NCI-H2196 (cell line): Measurements from ENCODE around the gene MISP.

ENCODE experiments used
- DNase-seq: peaks from one replicate; lab custom pipeline; 2025; ENCODE audit not compliant: unreplicated experiment; lab: John Stamatoyannopoulos, UW

The MISP gene

DNA sequence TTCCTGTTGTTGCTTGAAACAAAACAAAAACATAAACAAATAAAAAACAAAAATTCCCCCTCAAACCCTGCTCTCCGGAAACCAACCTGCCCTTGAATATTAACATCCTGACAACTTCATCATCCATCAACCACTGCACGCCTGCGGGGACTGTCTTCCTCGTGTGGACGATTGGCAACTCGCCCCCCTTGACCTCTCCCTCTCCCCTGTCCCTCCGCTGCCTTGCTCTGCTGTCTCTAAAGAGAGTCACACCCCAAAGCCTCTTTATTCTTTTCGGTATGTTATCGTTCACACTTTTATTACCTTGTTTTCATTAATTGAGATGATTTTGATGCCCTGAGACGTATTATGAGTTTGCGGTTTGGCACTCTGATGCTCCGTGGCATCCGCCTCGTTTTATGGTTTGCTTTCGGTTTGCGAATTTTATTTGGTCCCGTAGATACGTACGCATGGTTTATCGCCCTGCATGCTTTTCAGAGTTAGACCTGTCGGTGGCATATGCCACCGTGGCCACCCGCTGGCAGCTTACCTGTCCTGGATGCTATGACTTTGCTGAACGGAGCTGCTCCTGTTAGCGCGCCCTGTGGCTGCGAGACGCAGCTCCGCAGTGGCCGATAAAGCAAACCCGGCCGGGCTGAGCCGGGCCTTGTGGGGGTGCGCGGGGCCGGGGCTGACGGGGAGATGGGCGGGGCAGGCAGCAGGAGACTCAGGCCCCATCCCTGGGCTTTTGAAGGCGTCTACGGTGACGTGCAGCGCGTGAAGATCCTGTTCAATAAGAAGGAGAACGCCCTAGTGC, 56.9 kb downstream of the MISP start:
- DNase-seq = no peak

DNA sequence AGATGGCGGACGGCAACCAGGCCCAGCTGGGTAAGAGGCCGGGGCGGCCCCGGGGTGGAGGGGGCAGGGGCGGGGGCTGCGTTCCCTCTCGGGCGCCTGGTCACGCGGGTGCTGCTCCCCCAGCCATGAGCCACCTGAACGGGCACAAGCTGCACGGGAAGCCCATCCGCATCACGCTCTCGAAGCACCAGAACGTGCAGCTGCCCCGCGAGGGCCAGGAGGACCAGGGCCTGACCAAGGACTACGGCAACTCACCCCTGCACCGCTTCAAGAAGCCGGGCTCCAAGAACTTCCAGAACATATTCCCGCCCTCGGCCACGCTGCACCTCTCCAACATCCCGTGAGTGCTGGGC, 57.5 kb downstream of the MISP start:
- no peak for DNase-seq

- no peak for DNase-seq
Measured at GRCh38 chr19:810077-810855, 59.4 kb downstream of the MISP start.

DNA sequence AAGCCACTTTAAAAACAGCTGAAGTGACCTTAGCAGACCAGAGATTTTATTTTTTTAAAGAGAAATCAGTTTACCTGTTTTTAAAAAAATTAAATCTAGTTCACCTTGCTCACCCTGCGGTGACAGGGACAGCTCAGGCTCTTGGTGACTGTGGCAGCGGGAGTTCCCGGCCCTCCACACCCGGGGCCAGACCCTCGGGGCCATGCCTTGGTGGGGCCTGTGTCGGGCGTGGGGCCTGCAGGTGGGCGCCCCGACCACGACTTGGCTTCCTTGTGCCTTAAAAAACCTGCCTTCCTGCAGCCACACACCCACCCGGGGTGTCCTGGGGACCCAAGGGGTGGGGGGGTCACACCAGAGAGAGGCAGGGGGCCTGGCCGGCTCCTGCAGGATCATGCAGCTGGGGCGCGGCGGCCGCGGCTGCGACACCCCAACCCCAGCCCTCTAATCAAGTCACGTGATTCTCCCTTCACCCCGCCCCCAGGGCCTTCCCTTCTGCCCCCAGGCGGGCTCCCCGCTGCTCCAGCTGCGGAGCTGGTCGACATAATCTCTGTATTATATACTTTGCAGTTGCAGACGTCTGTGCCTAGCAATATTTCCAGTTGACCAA, 60.1 kb downstream of the MISP start:
- no peak for DNase-seq

DNA sequence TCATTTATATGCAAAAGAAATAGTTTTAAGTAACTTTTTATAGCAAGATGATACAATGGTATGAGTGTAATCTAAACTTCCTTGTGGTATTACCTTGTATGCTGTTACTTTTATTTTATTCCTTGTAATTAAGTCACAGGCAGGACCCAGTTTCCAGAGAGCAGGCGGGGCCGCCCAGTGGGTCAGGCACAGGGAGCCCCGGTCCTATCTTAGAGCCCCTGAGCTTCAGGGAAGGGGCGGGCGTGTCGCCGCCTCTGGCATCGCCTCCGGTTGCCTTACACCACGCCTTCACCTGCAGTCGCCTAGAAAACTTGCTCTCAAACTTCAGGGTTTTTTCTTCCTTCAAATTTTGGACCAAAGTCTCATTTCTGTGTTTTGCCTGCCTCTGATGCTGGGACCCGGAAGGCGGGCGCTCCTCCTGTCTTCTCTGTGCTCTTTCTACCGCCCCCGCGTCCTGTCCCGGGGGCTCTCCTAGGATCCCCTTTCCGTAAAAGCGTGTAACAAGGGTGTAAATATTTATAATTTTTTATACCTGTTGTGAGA, 60.7 kb downstream of the MISP start:
- DNase-seq = no peak

DNA sequence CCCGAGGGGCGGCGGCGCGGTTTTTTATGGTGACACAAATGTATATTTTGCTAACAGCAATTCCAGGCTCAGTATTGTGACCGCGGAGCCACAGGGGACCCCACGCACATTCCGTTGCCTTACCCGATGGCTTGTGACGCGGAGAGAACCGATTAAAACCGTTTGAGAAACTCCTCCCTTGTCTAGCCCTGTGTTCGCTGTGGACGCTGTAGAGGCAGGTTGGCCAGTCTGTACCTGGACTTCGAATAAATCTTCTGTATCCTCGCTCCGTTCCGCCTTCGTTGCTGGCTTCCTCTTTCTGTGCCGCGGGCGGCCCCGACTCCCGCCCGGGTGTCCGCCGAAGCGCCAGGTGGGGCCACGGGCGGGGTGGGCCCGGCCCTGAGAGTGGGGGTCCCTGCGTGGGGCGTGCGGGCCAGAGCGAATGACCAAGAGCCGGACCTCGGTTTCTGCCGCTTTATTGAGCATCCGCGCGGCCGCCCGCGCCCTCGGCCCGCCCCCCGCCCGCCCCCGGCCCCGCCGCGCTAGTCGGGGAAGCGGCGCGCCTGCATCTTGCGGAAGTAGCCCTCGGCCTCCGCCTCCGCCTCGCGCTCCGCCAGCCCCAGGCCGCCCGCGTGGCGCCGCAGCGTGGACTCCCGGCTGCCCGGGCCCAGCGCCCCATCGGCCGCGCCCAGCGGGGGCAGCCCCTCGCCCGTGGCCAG, 61.3 kb downstream of the MISP start:
- no peak for DNase-seq

GRCh38 chr19:812747-813218, 61.9 kb downstream of the MISP start:
- no peak for DNase-seq

- no peak for DNase-seq
Measured at GRCh38 chr19:813219-814151, 62.6 kb downstream of the MISP start.
